T-helper 2 cell treated with Interferon-gamma antibody and Interleukin-4, amounts not matched to agents 5 μg/mL and 100 μg/mL, for 36 hours (primary cell): ENCODE measurements around the gene IL16.

ENCODE experiments used
- DNase-seq: peaks from one replicate; pipeline ENCODE4 v3.0.0; 2021; ENCODE audit warnings: low spot score
- H3K27ac Mint-ChIP-seq: one replicate; pipeline ENCODE4 v1.8.0; 2021; ENCODE audit warnings: mild to moderate bottlenecking, mixed read lengths
- H3K27me3 Mint-ChIP-seq: one replicate; pipeline ENCODE4 v1.8.0; 2021; ENCODE audit warnings: low read depth, mixed read lengths
- H3K36me3 Mint-ChIP-seq: one replicate; pipeline ENCODE4 v1.8.0; 2021; ENCODE audit warnings: low read depth, mixed read lengths
- H3K4me1 Mint-ChIP-seq: one replicate; pipeline ENCODE4 v1.8.0; 2021; ENCODE audit warnings: low read depth, mixed read lengths
- H3K4me3 Mint-ChIP-seq: one replicate; pipeline ENCODE4 v1.8.0; 2022; ENCODE audit warnings: mild to moderate bottlenecking, moderate library complexity, mixed read lengths
- H3K9me3 Mint-ChIP-seq: one replicate; pipeline ENCODE4 v1.8.0; 2021; ENCODE audit warnings: mixed read lengths

IL16 gene

GRCh38 chr15:81182756-81183438 lies 13.8 kb upstream of the IL16 start:
- Mint-ChIP-seq H3K9me3 (no peaks in the 10 kb centered on the region), H3K4me1 (peaks cover 6% of the 10 kb centered on the region), H3K36me3 (no peaks in the 10 kb centered on the region), H3K27me3 (peaks cover 32% of the 10 kb centered on the region), H3K4me3 (no peak overlapping the region), H3K27ac (no peak overlapping the region)
- no peak for DNase-seq

- Mint-ChIP-seq H3K27ac (no peak overlapping the region), H3K4me3 (no peak overlapping the region)
These were observed 13.3 kb upstream of the IL16 start for GRCh38 chr15:81183439-81183775.

GRCh38 chr15:81184188-81184587 lies 12.5 kb upstream of the IL16 start:
- no peak for DNase-seq
- no peaks in the 10 kb centered on the region for H3K9me3 Mint-ChIP-seq
- H3K4me1 Mint-ChIP-seq, result peaks cover 6% of the 10 kb centered on the region
- H3K27ac Mint-ChIP-seq, result no peak overlapping the region
- H3K27me3 Mint-ChIP-seq, result peaks cover 32% of the 10 kb centered on the region
- no peaks in the 10 kb centered on the region for H3K36me3 Mint-ChIP-seq
- no peak overlapping the region for H3K4me3 Mint-ChIP-seq

More at GRCh38 chr15:81183439-81183775, 13.3 kb upstream of the IL16 start:
- DNase-seq, result no peak
- peaks cover 32% of the 10 kb centered on the region for H3K27me3 Mint-ChIP-seq
- no peaks in the 10 kb centered on the region for H3K36me3 Mint-ChIP-seq
- H3K9me3 Mint-ChIP-seq, result no peaks in the 10 kb centered on the region
- peaks cover 6% of the 10 kb centered on the region for H3K4me1 Mint-ChIP-seq

GRCh38 chr15:81185631-81186295 lies 10.9 kb upstream of the IL16 start:
- Mint-ChIP-seq H3K27me3 (peaks cover 32% of the 10 kb centered on the region), H3K27ac (no peak overlapping the region), H3K4me3 (no peak overlapping the region), H3K36me3 (no peaks in the 10 kb centered on the region), H3K9me3 (no peaks in the 10 kb centered on the region), H3K4me1 (peaks cover 6% of the 10 kb centered on the region)
- DNase-seq, result no peak

- DNase-seq, result no peak
- H3K36me3 Mint-ChIP-seq, result no peaks in the 10 kb centered on the region
- H3K27me3 Mint-ChIP-seq, result peaks cover 11% of the 10 kb centered on the region
- no peaks in the 10 kb centered on the region for H3K9me3 Mint-ChIP-seq
- no peak overlapping the region for H3K27ac Mint-ChIP-seq
- no peak overlapping the region for H3K4me3 Mint-ChIP-seq
- H3K4me1 Mint-ChIP-seq, result peaks cover 3% of the 10 kb centered on the region
These were observed 8.3 kb upstream of the IL16 start for GRCh38 chr15:81188354-81188753.

- no peak for DNase-seq
- H3K27ac Mint-ChIP-seq, result no peak overlapping the region
- H3K36me3 Mint-ChIP-seq, result no peaks in the 10 kb centered on the region
These were observed 6.9 kb upstream of the IL16 start for GRCh38 chr15:81189583-81190283.

GRCh38 chr15:81190922-81191507 lies 5.7 kb upstream of the IL16 start:
- H3K36me3 Mint-ChIP-seq, result no peaks in the 10 kb centered on the region
- H3K4me3 Mint-ChIP-seq, result no peak overlapping the region
- H3K9me3 Mint-ChIP-seq, result no peaks in the 10 kb centered on the region
- peaks cover 2% of the 10 kb centered on the region for H3K27me3 Mint-ChIP-seq
- no peaks in the 10 kb centered on the region for H3K4me1 Mint-ChIP-seq
- no peak overlapping the region for H3K27ac Mint-ChIP-seq
- no peak for DNase-seq

More at GRCh38 chr15:81189583-81190283, 6.9 kb upstream of the IL16 start:
- no peaks in the 10 kb centered on the region for H3K4me1 Mint-ChIP-seq
- no peaks in the 10 kb centered on the region for H3K9me3 Mint-ChIP-seq
- H3K4me3 Mint-ChIP-seq, result no peak overlapping the region
- H3K27me3 Mint-ChIP-seq, result peaks cover 5% of the 10 kb centered on the region

- no peaks in the 10 kb centered on the region for H3K9me3 Mint-ChIP-seq
- no peak overlapping the region for H3K27ac Mint-ChIP-seq
- H3K4me3 Mint-ChIP-seq, result no peak overlapping the region
- H3K4me1 Mint-ChIP-seq, result no peaks in the 10 kb centered on the region
- peaks cover 2% of the 10 kb centered on the region for H3K27me3 Mint-ChIP-seq
- DNase-seq, result no peak
- no peaks in the 10 kb centered on the region for H3K36me3 Mint-ChIP-seq
These were observed 5.0 kb upstream of the IL16 start for GRCh38 chr15:81191701-81192100.

- H3K9me3 Mint-ChIP-seq, result no peaks in the 10 kb centered on the region
- no peaks in the 10 kb centered on the region for H3K36me3 Mint-ChIP-seq
- no peaks in the 10 kb centered on the region for H3K4me1 Mint-ChIP-seq
- no peak overlapping the region for H3K27ac Mint-ChIP-seq
- DNase-seq, result no peak
- H3K4me3 Mint-ChIP-seq, result no peak overlapping the region
- peaks cover 2% of the 10 kb centered on the region for H3K27me3 Mint-ChIP-seq
These were observed 2.0 kb upstream of the IL16 start for GRCh38 chr15:81194723-81195122.

- no peak for DNase-seq
- Mint-ChIP-seq H3K4me3 (no peak overlapping the region), H3K36me3 (no peaks in the 10 kb centered on the region), H3K9me3 (no peaks in the 10 kb centered on the region), H3K27me3 (peaks cover 2% of the 10 kb centered on the region), H3K4me1 (no peaks in the 10 kb centered on the region), H3K27ac (no peak overlapping the region)
These were observed 1.3 kb upstream of the IL16 start for GRCh38 chr15:81195339-81195864.

GRCh38 chr15:81197255-81197630 lies 564 bp downstream of the IL16 start:
- Mint-ChIP-seq H3K36me3 (no peaks in the 10 kb centered on the region), H3K4me1 (no peaks in the 10 kb centered on the region), H3K9me3 (no peaks in the 10 kb centered on the region), H3K4me3 (no peak overlapping the region), H3K27ac (no peak overlapping the region), H3K27me3 (peaks cover 2% of the 10 kb centered on the region)
- DNase-seq, result no peak

- H3K27me3 Mint-ChIP-seq, result no peaks in the 10 kb centered on the region
- H3K4me1 Mint-ChIP-seq, result no peaks in the 10 kb centered on the region
- no peak overlapping the region for H3K4me3 Mint-ChIP-seq
- no peak overlapping the region for H3K27ac Mint-ChIP-seq
- H3K36me3 Mint-ChIP-seq, result no peaks in the 10 kb centered on the region
- no peaks in the 10 kb centered on the region for H3K9me3 Mint-ChIP-seq
- DNase-seq, result no peak
These were observed 1.1 kb downstream of the IL16 start for GRCh38 chr15:81197688-81198281.

- Mint-ChIP-seq H3K9me3 (no peaks in the 10 kb centered on the region), H3K27ac (no peak overlapping the region), H3K36me3 (no peaks in the 10 kb centered on the region), H3K4me1 (no peaks in the 10 kb centered on the region), H3K4me3 (no peak overlapping the region), H3K27me3 (no peaks in the 10 kb centered on the region)
- no peak for DNase-seq
These were observed 2.5 kb downstream of the IL16 start for GRCh38 chr15:81199031-81199779.
